Epidermal melanocyte (primary cell): Measurements from ENCODE around the gene WDR11.
"Not testable (repeated sequence)": the region's sequence is repeated elsewhere in the genome, so short reads cannot be mapped to it uniquely, and the experiment has no call there.

Source experiments
- DNase-seq: peaks from one replicate; pipeline ENCODE4 v3.0.0; 2011; ENCODE audit warnings: low spot score; ENCODE audit not compliant: insufficient read length

Gene WDR11

DNA sequence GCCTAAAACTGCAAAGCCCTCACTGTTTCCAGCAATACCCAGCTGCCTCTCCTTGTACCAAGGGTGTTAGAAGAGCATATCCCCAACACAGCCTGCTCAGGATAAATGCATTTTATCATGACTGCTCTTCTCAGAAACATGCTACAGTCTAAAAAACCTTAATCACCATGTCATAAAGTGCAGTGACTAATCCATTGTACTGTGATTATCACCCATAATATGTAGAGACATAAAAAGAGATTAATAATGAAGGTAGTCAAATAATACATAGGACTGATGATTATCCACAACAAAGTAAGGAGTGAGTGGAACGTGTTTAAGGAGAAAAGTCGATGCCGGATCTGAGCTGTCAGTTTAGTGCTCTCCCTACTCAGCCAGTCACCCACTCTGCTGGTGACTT, 12.2 kb upstream of the WDR11 start:
- no peak for DNase-seq

DNA sequence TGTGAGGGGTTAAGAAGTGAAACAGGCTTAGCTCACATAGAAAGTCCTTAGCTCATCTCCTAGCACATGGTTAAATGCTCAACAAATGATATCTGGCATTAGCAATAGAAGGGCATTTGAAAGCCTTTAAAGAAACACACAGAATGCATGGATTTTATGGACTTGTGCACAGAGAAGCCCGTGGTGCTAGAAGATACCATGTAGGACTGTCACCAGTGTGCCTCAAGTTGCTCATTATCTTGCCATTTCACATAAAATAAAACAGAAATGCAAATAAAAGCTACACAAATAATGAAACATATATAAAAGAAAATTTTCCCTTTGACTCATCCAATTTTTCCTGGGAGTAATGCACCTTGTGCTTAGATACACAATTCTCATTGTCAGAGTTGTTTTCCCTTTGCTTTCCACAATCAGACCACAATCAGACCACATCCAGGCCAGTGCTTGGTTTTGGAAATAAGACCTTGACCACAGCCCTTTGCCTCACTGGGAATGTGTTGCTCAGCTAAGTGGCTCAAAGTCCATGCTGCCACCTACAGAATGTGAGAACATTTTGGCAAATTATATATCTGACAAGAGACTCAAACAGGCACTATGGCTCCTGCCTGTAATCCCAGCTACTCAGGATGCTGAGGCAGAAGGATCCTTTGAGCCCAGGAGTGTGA, 9.5 kb upstream of the WDR11 start:
- DNase-seq = no peak

- no peak for DNase-seq
These were observed 3.2 kb downstream of the WDR11 start for GRCh38 chr10:120854388-120854787.

GRCh38 chr10:120861178-120861855, 10.2 kb downstream of the WDR11 start:
- DNase-seq = no peak

GRCh38 chr10:120873741-120874140, 22.6 kb downstream of the WDR11 start:
- no peak for DNase-seq

GRCh38 chr10:120883071-120883470, 31.9 kb downstream of the WDR11 start:
- DNase-seq = no peak

- no peak for DNase-seq
These were observed 36.3 kb downstream of the WDR11 start for GRCh38 chr10:120887482-120887881.

GRCh38 chr10:120891365-120891764, 40.2 kb downstream of the WDR11 start:
- peak; percentile 21 for DNase-seq

DNA sequence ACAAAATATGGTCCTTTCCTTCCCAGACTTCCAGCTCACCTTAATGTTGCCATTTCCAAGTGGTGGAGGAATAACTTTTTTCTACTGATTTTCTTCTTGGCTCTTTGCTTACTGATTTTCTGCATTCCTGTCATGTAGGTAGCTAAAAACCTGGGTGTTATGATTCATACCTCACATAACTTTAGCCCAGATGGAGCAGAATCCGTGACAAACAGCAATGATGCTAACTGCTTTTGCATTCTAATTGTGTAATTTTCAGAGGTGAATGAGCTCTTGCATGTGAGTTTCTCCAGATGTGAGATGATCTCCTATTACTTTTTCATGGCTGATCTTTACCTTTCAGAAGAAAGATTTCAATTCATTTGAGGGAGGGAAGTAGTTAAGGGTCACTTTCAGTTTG, 43.4 kb downstream of the WDR11 start:
- DNase-seq = no peak

DNA sequence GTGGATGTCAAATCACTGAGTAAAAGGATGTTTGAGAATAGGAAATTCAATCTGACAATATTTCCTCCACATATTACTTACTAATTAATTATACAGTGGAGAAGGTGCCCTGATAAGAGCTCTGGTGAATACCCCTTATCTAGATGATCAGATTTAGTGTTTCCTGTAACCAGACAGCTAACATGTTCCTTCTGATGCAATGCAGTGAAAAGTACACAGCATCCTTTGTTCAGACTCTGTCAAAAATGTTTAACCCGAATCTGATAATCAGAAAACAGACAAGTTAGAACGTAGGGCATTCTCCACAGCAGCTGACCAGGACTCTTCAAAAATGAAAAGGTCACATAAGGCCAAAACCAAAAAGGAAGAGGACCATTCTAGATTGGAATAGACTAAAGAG, 46.2 kb downstream of the WDR11 start:
- no peak for DNase-seq

GRCh38 chr10:120905268-120905667, 54.1 kb downstream of the WDR11 start:
- DNase-seq = no peak

GRCh38 chr10:120917521-120918250, 66.5 kb downstream of the WDR11 start:
- no peak for DNase-seq

DNA sequence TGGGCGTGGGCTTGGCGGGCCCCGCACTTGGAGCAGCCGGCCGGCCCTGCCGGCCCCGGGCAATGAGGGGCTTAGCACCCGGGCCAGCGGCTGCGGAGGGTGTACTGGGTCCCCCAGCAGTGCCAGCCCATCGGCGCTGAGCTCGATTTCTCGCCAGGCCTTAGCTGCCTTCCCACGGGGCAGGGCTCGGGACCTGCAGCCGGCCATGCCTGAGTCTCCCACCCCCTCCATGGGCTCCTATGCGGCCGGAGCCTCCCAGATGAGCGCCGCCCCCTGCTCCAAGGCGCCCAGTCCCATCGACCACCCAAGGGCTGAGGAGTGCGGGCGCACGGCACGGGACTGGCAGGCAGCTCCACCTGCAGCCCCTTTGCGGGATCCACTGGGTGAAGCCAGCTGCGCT, 72.7 kb downstream of the WDR11 start:
- DNase-seq = not testable (repeated sequence)

GRCh38 chr10:120926611-120927010, 75.4 kb downstream of the WDR11 start:
- no peak for DNase-seq

- DNase-seq = no peak
These were observed 76.2 kb downstream of the WDR11 start for GRCh38 chr10:120927352-120927751.

DNA sequence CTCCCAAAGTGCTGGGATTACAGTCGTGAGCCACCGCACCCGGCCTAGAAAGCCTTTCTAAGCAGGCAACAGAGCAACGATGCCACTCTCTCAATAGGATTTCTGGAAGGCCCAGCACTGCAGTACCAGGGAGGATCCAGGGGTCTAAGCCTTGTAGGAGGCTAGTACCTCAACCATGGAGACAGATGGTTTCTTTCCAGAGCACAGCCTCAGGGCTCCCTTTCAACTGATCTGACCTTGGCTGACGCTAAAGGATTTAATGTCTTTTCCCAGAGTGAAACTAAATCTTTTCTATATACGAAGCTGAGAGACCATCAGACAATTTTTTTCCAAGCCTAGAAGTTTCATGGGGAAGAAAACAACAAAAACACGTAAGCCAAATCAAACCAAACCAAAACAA, 78.0 kb downstream of the WDR11 start:
- DNase-seq = no peak

GRCh38 chr10:120931423-120931822, 80.3 kb downstream of the WDR11 start:
- DNase-seq = no peak

DNA sequence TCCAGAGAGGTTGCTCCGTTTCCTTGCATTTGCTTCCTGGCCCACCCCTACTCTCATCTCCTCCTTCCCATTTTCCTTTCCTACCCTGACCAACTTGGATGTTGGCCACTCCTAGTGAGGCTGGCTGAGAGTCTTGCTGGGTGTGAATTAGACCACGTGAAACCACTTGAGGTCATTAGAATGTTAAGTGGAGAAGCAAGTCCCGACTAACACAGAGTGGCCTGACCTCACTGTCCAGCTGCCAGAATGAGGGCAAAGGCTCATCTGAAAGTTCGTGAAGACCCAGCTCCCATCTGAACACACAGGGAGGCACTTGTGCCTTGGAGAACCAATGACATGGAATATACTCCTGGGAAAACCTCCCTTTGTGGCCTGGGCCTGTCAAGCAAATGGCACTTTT, 80.8 kb downstream of the WDR11 start:
- DNase-seq = no peak

DNA sequence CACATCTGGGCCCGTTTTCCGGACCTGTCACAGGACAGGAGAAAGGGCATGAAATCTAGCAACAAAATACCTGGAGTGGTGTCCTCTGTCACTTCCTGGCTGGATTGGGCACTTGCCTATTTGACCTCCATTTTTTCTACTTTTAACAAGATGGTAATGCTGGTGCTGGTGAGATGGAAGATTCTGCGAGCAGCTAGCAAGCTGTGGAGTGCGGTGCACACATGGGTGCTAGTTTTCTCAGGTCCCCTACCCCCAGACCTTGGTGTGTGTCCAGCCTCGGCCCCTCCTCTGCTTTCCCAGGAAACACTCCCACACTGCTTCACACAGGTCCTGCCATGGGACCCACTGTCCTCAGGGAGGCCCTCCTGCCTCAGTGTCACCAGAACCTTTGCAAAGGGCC, 87.7 kb downstream of the WDR11 start:
- no peak for DNase-seq

DNA sequence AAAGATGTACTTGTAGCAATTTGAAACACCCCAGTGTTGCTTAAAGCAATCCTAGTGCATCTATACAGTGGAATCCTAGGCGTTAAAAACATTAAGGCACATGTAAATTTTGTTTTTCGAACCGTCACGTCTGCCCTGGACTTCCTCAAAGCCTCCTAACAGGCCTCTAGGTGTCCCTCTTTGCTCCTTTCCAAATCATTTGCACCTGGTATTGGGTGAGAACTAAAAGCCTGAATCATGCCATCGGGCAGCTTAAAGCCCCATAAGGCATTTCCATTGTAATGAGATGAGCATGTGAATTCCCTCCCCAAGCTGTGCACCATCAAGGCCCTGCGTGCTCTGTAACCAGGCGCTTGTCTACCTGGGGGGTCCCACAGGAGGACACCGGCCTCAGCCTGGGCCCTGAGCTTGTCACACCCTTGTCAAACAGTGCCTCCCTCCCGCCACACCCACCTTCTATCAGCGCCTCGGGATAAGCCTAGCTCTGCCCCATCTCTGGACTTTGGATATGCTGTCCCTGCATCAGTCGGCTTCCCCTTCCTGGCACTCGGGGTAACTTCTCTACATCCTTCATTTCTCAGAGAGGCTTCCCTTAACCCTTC, 89.2 kb downstream of the WDR11 start:
- no peak for DNase-seq

GRCh38 chr10:120941501-120941900, 90.3 kb downstream of the WDR11 start:
- DNase-seq = no peak

- peak; percentile 51 for DNase-seq
These were observed 91.7 kb downstream of the WDR11 start for GRCh38 chr10:120942806-120943413.
